DND-41 (cell line): ENCODE measurements around the gene RACK1.
A peak's percentile ranks its signal among the peaks of the same experiment; 100 is the strongest.
"Not testable (repeated sequence)": the region's sequence is repeated elsewhere in the genome, so short reads cannot be mapped to it uniquely, and the experiment has no call there.

ENCODE experiments used
- ATAC-seq: fragments of 200-7000 bp; cut with Tn5 transposase; 3 replicates; pipeline ENCODE4 v1.9.1; 2021; ENCODE audit warnings: low read depth; ENCODE audit not compliant: insufficient read depth
- DNase-seq: peaks from one replicate; pipeline ENCODE4 v3.0.0-alpha.2; 2020
- H2AFZ ChIP-seq: 2 replicates; pipeline ENCODE4 v1.6.0; 2012; ENCODE audit warnings: low read depth, low read length
- H3K27ac ChIP-seq: 2 replicates; pipeline ENCODE4 v1.5.1; 2012; ENCODE audit warnings: low read length, inconsistent platforms
- H3K27me3 ChIP-seq: fragments of 200-600 bp; sonication (generic); 2 replicates; pipeline ENCODE4 v1.6.0; 2012; ENCODE audit warnings: low read length, mild to moderate bottlenecking, inconsistent platforms; ENCODE audit not compliant: insufficient read depth, poor library complexity
- H3K36me3 ChIP-seq: 2 replicates; pipeline ENCODE4 v1.5.1; 2012; ENCODE audit warnings: low read length, inconsistent platforms; ENCODE audit not compliant: insufficient read depth
- H3K4me1 ChIP-seq: 2 replicates; pipeline ENCODE4 v1.5.1; 2012; ENCODE audit warnings: mild to moderate bottlenecking, low read length; ENCODE audit not compliant: insufficient read depth
- H3K4me2 ChIP-seq: 2 replicates; pipeline ENCODE4 v1.6.0; 2012; ENCODE audit warnings: mild to moderate bottlenecking, moderate library complexity, low read length, inconsistent platforms; ENCODE audit not compliant: insufficient read depth
- H3K4me3 ChIP-seq, 2 experiments: fragments of 200-600 bp in 1 of 2; shearing (Covaris generic) in 1 of 2; 2 replicates each; pipeline ENCODE4 v1.5.1; 2012 to 2016; ENCODE audit warnings: inconsistent platforms in 2 of 2, low read length in 2 of 2, mild to moderate bottlenecking in 2 of 2, low read depth in 1 of 2, moderate library complexity in 1 of 2
- H3K79me2 ChIP-seq: 2 replicates; pipeline ENCODE4 v1.6.0; 2012; ENCODE audit warnings: low read length, inconsistent platforms; ENCODE audit not compliant: insufficient read depth
- H3K9ac ChIP-seq: 2 replicates; pipeline ENCODE4 v1.6.0; 2012; ENCODE audit warnings: low read depth, mild to moderate bottlenecking, inconsistent platforms, low read length, moderate library complexity
- H3K9me3 ChIP-seq: 2 replicates; pipeline ENCODE4 v1.5.1; 2012; ENCODE audit warnings: low read length, moderate library complexity, mild to moderate bottlenecking, inconsistent platforms; ENCODE audit not compliant: insufficient read depth, severe bottlenecking
- H4K20me1 ChIP-seq: 2 replicates; pipeline ENCODE4 v1.6.0; 2012; ENCODE audit warnings: low read length; ENCODE audit not compliant: insufficient read depth
- CTCF ChIP-seq: IDR thresholded peaks from 2 replicates; pipeline ENCODE4 v1.5.1; 2012; ENCODE audit warnings: borderline replicate concordance, low read length, moderate library complexity, mild to moderate bottlenecking; ENCODE audit not compliant: poor library complexity, severe bottlenecking; ENCODE audit errors: extremely low read depth
- EZH2 ChIP-seq: IDR thresholded peaks from 3 replicates; pipeline ENCODE4 v1.6.1; 2012; ENCODE audit warnings: borderline replicate concordance, low read depth, mild to moderate bottlenecking, moderate library complexity, low read length, inconsistent platforms; ENCODE audit not compliant: severe bottlenecking

RACK1 gene

DNA sequence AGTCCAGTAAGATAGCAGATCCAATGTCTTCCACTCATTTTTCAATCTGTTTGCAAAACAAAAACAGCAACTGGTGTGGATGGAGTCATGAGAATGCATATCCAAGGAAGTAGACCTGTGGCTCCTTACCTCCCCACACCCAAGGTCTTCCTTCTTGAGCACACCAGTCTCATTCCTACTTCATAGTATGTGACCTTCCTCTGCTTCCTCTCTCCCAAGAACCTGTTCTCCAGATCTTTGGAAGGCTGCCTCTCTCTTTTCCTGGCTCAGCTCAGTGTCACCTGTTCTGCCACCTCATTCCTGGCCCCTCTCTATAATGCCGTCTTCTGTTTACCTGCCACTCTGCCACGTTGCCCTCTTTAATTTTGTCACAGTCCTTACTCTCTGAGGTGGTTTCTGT lies 30.8 kb downstream of the RACK1 start:
- H3K27me3 ChIP-seq: no peaks in the 10 kb centered on the region
- DNase-seq (no peak), ATAC-seq (no peak)
- H3K4me2 ChIP-seq: no peak overlapping the region
- H3K4me1 ChIP-seq: peaks cover 26% of the 10 kb centered on the region
- H2AFZ ChIP-seq: no peak overlapping the region
- H3K9me3 ChIP-seq: no peaks in the 10 kb centered on the region
- H3K27ac ChIP-seq: no peak overlapping the region
- H3K4me3 ChIP-seq: no peak overlapping the region
- no peaks in the 10 kb centered on the region for H3K79me2 ChIP-seq
- H3K9ac ChIP-seq: no peak overlapping the region
- no peaks in the 10 kb centered on the region for H3K36me3 ChIP-seq
- TF ChIP-seq EZH2 (no peak), CTCF (no peak)
- H4K20me1 ChIP-seq: no peaks in the 10 kb centered on the region

- Histone ChIP-seq H3K4me1 (peaks cover 24% of the 10 kb centered on the region), H2AFZ (no peak overlapping the region), H3K27ac (no peak overlapping the region), H3K4me3 (no peak overlapping the region), H3K36me3 (no peaks in the 10 kb centered on the region), H3K79me2 (no peaks in the 10 kb centered on the region), H3K9ac (no peak overlapping the region), H3K9me3 (no peaks in the 10 kb centered on the region), H3K4me2 (no peak overlapping the region), H4K20me1 (no peaks in the 10 kb centered on the region), H3K27me3 (no peaks in the 10 kb centered on the region)
- ATAC-seq (no peak), DNase-seq (no peak)
- no peak for TF ChIP-seq CTCF
- no peak for TF ChIP-seq EZH2
Measured at GRCh38 chr5:181212080-181212479, 31.6 kb downstream of the RACK1 start.

DNA sequence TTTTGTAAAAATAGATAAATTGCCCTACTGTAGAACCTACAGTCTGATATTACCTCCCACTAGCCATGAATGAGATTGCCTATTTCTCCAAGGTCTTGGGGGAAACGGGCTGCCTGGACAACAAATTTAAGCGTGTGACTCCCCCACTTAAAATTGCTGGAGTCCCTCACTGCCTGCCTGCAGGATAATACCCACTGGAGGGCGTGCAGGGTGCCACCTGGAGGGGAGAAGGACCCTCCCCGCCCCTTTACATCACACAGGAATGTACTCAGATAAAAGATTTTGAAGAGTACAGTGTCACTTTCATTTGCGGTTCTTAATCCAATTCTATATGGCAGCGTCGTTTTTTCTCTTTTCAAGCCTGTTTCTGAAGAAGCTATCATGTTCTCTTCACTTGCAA lies 32.5 kb downstream of the RACK1 start:
- H3K36me3 ChIP-seq: no peaks in the 10 kb centered on the region
- H3K9ac ChIP-seq: no peak overlapping the region
- H3K79me2 ChIP-seq: no peaks in the 10 kb centered on the region
- peak; percentile 40 for TF ChIP-seq CTCF
- no peak for TF ChIP-seq EZH2
- no peak for DNase-seq
- H3K27me3 ChIP-seq: peaks cover 3% of the 10 kb centered on the region
- no peak overlapping the region for H3K4me3 ChIP-seq
- no peak overlapping the region for H3K4me2 ChIP-seq
- peaks cover 25% of the 10 kb centered on the region for H3K4me1 ChIP-seq
- H3K9me3 ChIP-seq: no peaks in the 10 kb centered on the region
- no peak overlapping the region for H3K27ac ChIP-seq
- ATAC-seq: no peak
- no peaks in the 10 kb centered on the region for H4K20me1 ChIP-seq
- no peak overlapping the region for H2AFZ ChIP-seq

DNA sequence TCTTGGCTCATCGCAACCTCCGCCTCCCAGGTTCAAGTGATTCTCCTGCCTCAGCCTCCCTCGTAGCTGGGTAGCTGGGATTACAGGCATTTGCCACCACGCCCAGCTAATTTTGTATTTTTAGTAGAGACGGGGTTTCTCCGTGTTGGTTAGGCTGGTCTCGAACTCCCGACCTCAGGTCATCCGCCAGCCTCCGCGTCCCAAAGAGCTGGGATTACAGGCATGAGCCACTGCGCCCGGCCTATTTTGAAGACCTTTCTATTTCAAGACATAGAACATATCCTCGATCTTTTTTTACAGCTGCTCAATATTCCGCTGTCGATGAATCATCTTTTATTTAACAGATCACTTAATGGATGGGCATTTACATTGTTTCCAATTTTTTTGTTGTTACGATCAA lies 33.0 kb downstream of the RACK1 start:
- DNase-seq, H3K9me3 ChIP-seq, H3K9ac ChIP-seq, ATAC-seq, H3K4me3 ChIP-seq, H3K27me3 ChIP-seq, H3K36me3 ChIP-seq, H3K27ac ChIP-seq, H3K79me2 ChIP-seq, H4K20me1 ChIP-seq, H3K4me2 ChIP-seq, H2AFZ ChIP-seq: not testable (repeated sequence)
- peaks cover 25% of the 10 kb centered on the region for H3K4me1 ChIP-seq

- H3K27me3 ChIP-seq: peaks cover 14% of the 10 kb centered on the region
- not testable (repeated sequence) for ATAC-seq, H3K36me3 ChIP-seq, H3K4me2 ChIP-seq, H3K79me2 ChIP-seq, H3K4me3 ChIP-seq, H3K9ac ChIP-seq, DNase-seq, H4K20me1 ChIP-seq, H2AFZ ChIP-seq, H3K27ac ChIP-seq, H3K9me3 ChIP-seq
- H3K4me1 ChIP-seq: peaks cover 31% of the 10 kb centered on the region
Measured at GRCh38 chr5:181210148-181210547, 33.6 kb downstream of the RACK1 start.

GRCh38 chr5:181209006-181209405 lies 34.7 kb downstream of the RACK1 start:
- not testable (repeated sequence) for H3K4me2 ChIP-seq, H3K27ac ChIP-seq, H2AFZ ChIP-seq, H3K9me3 ChIP-seq, DNase-seq, H3K4me3 ChIP-seq, H4K20me1 ChIP-seq, ATAC-seq, H3K9ac ChIP-seq, H3K79me2 ChIP-seq, H3K36me3 ChIP-seq
- Histone ChIP-seq H3K4me1 (peaks cover 42% of the 10 kb centered on the region), H3K27me3 (peaks cover 25% of the 10 kb centered on the region)
